CD4-positive, alpha-beta T cell (primary cell): ENCODE data around the gene MED17. TPM values are rescaled to one million over a fixed set of nuclear protein-coding genes. Genes with fewer than 3 reads are reported as not detected.

Experiments used
- ATAC-seq: fragments of 200-7000 bp; cut with Tn5 transposase; one replicate; pipeline ENCODE4 v1.10.0; 2022; ENCODE audit warnings: mild to moderate bottlenecking; ENCODE audit not compliant: poor library complexity
- CTCF ChIA-PET: fragments of 350-600 bp; sonication (Branson Sonifier 250); formaldehyde crosslinking; loops from one replicate; lab custom pipeline; 2021; ENCODE audit warnings: antibody characterized with exemption, inconsistent platforms; lab: Charles Lee
- POLR2A ChIA-PET: fragments of 350-600 bp; sonication (Branson Sonifier 250); formaldehyde crosslinking; loops from one replicate; lab custom pipeline; 2021; ENCODE audit warnings: antibody characterized with exemption, inconsistent platforms; lab: Charles Lee
- DNase-seq, 14 experiments: peaks; one replicate each; pipeline ENCODE4 v3.0.0-alpha.2; 2013 to 2020; ENCODE audit warnings: mixed read lengths in 2 of 14
- H3K27ac ChIP-seq, 2 donors: one replicate each; pipeline versions ENCODE4 v1.5.1 to v1.7.0; 2013; ENCODE audit warnings: low read length in 2 of 2, low read depth in 1 of 2, mild to moderate bottlenecking in 1 of 2
- H3K27me3 ChIP-seq, 2 experiments: 1 replicate in 1 of 2; 2 replicates in 1 of 2; pipeline versions ENCODE4 v1.6.1 to v1.7.0; 2013; ENCODE audit warnings: low read length in 2 of 2, control low read depth in 1 of 2, mild to moderate bottlenecking in 1 of 2, moderate library complexity in 1 of 2; ENCODE audit not compliant: insufficient read depth in 2 of 2, control insufficient read depth in 1 of 2
- H3K36me3 ChIP-seq: one replicate; pipeline ENCODE4 v1.6.1; 2013; ENCODE audit warnings: low read length, control low read depth; ENCODE audit not compliant: insufficient read depth
- H3K4me1 ChIP-seq: one replicate; pipeline ENCODE4 v1.6.1; 2013; ENCODE audit warnings: low read length, control low read depth; ENCODE audit not compliant: insufficient read depth
- H3K4me3 ChIP-seq: one replicate; pipeline ENCODE4 v1.5.1; 2013; ENCODE audit warnings: mild to moderate bottlenecking, low read length, moderate library complexity
- H3K9me3 ChIP-seq, 2 experiments: 1 replicate in 1 of 2; 2 replicates in 1 of 2; pipeline versions ENCODE4 v1.6.1 to v1.7.0; 2013; ENCODE audit warnings: low read length in 2 of 2, mild to moderate bottlenecking in 2 of 2, control low read depth in 1 of 2, moderate library complexity in 1 of 2; ENCODE audit not compliant: control insufficient read depth in 1 of 2, insufficient read depth in 1 of 2
- H3K27ac Mint-ChIP-seq: one replicate; pipeline ENCODE4 v1.8.0; 2020; ENCODE audit warnings: mixed read lengths
- H3K27me3 Mint-ChIP-seq: one replicate; pipeline ENCODE4 v1.8.0; 2021; ENCODE audit warnings: mixed read lengths
- H3K36me3 Mint-ChIP-seq: one replicate; pipeline ENCODE4 v1.8.0; 2021; ENCODE audit warnings: low read depth, mixed read lengths
- H3K4me1 Mint-ChIP-seq: one replicate; pipeline ENCODE4 v1.8.0; 2021; ENCODE audit warnings: low read depth, mixed read lengths
- H3K4me3 Mint-ChIP-seq: one replicate; pipeline ENCODE4 v1.8.0; 2020; ENCODE audit warnings: mild to moderate bottlenecking, mixed read lengths
- H3K9me3 Mint-ChIP-seq: one replicate; pipeline ENCODE4 v1.8.0; 2020; ENCODE audit warnings: mixed read lengths
- intact Hi-C, 2 experiments: fragments of 100-400 bp; cut with DNase I in 1 of 2; cut with micrococcal nuclease in 1 of 2; formaldehyde crosslinking; loops; one replicate each; pipeline versions ENCODE4 v1.15.1 to v1.9.0; 2023 to 2025; cut with DNase I, micrococcal nuclease
- total RNA-seq, 174 experiments: library from RNA in 2 of 174; stranded (reverse) in 2 of 174; gene quantifications; one replicate each; pipeline ENCODE4 v1.2.3 and lab custom pipeline; 2021 to 2026
- TF ChIP-seq, protein P1 (sequence below): fragments of 200-600 bp; IDR thresholded peaks from one replicate; pipeline ENCODE4 v1.8.0; 2022; ENCODE audit warnings: antibody characterized with exemption, mild to moderate bottlenecking

MED17 gene
- total RNA-seq, 2 experiments from 2014 or later, result 63.1 to 63.6 TPM

GRCh38 chr11:93820847-93821246 lies 36.8 kb downstream of the MED17 start:
- TF ChIP-seq, protein P1, sequence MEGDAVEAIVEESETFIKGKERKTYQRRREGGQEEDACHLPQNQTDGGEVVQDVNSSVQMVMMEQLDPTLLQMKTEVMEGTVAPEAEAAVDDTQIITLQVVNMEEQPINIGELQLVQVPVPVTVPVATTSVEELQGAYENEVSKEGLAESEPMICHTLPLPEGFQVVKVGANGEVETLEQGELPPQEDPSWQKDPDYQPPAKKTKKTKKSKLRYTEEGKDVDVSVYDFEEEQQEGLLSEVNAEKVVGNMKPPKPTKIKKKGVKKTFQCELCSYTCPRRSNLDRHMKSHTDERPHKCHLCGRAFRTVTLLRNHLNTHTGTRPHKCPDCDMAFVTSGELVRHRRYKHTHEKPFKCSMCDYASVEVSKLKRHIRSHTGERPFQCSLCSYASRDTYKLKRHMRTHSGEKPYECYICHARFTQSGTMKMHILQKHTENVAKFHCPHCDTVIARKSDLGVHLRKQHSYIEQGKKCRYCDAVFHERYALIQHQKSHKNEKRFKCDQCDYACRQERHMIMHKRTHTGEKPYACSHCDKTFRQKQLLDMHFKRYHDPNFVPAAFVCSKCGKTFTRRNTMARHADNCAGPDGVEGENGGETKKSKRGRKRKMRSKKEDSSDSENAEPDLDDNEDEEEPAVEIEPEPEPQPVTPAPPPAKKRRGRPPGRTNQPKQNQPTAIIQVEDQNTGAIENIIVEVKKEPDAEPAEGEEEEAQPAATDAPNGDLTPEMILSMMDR, result no peak
- no peak overlapping the region for H3K27ac Mint-ChIP-seq
- Histone ChIP-seq H3K36me3 (no peaks in the 10 kb centered on the region), H3K4me3 (no peak overlapping the region), H3K4me1 (no peaks in the 10 kb centered on the region), H3K27me3 (no peaks in the 10 kb centered on the region), H3K27ac (no peak overlapping the region), H3K9me3 (peaks cover 0 to 3% of the 10 kb centered on the region in 2 experiments)
- intact Hi-C loops, result no loop called here
- DNase-seq (no peak), ATAC-seq (no peak)
- no peaks in the 10 kb centered on the region for H3K9me3 Mint-ChIP-seq
- no peak overlapping the region for H3K4me3 Mint-ChIP-seq
- H3K4me1 Mint-ChIP-seq, result no peaks in the 10 kb centered on the region
- peaks cover 4% of the 10 kb centered on the region for H3K36me3 Mint-ChIP-seq
- POLR2A ChIA-PET, result no interaction called here
- H3K27me3 Mint-ChIP-seq, result no peaks in the 10 kb centered on the region
- CTCF ChIA-PET, result no interaction called here

DNA sequence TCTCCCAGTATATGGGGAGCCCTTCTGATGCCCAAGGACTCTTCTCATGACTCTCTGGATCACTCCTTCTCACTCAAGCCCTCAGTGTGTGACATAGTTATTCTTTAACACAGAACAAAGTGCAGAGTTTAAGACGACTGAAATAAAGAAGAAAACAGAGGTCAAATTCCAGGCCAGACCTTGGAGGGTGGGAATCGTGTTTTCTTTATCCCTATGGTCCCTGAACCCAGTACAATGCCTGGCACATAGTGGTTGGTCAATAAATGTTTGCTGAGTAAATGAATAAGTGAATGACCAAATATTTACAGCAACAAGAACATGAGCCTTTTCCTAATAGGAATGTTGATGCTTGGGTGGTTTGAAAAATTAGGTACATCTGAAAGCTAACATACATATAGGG lies 37.5 kb downstream of the MED17 start:
- Mint-ChIP-seq H3K4me3 (no peak overlapping the region), H3K36me3 (no peaks in the 10 kb centered on the region), H3K27ac (no peak overlapping the region), H3K4me1 (no peaks in the 10 kb centered on the region), H3K27me3 (no peaks in the 10 kb centered on the region), H3K9me3 (no peaks in the 10 kb centered on the region)
- intact Hi-C loops, result no loop called here
- no peak for ATAC-seq
- no peaks in the 10 kb centered on the region for H3K36me3 ChIP-seq
- H3K9me3 ChIP-seq, result peaks cover 0 to 3% of the 10 kb centered on the region in 2 experiments
- H3K27ac ChIP-seq, result no peak overlapping the region
- H3K4me1 ChIP-seq, result no peaks in the 10 kb centered on the region
- TF ChIP-seq, protein P1, result no peak
- CTCF ChIA-PET, result no interaction called here
- H3K27me3 ChIP-seq, result no peaks in the 10 kb centered on the region
- H3K4me3 ChIP-seq, result no peak overlapping the region
- POLR2A ChIA-PET, result no interaction called here
- DNase-seq, result no peak

GRCh38 chr11:93822359-93822758 lies 38.3 kb downstream of the MED17 start:
- H3K4me1 ChIP-seq, result no peaks in the 10 kb centered on the region
- no peak overlapping the region for H3K27ac ChIP-seq
- intact Hi-C loops, result no loop called here
- H3K36me3 ChIP-seq, result no peaks in the 10 kb centered on the region
- Mint-ChIP-seq H3K27ac (no peak overlapping the region), H3K9me3 (no peaks in the 10 kb centered on the region), H3K27me3 (no peaks in the 10 kb centered on the region), H3K4me1 (no peaks in the 10 kb centered on the region), H3K36me3 (no peaks in the 10 kb centered on the region), H3K4me3 (no peak overlapping the region)
- H3K4me3 ChIP-seq, result no peak overlapping the region
- peaks cover 0 to 3% of the 10 kb centered on the region in 2 experiments for H3K9me3 ChIP-seq
- DNase-seq (no peak), ATAC-seq (no peak)
- ChIA-PET POLR2A (no interaction called here), CTCF (no interaction called here)
- TF ChIP-seq, protein P1, result no peak
- H3K27me3 ChIP-seq, result peaks cover 0 to 2% of the 10 kb centered on the region in 2 experiments
